Sciatic nerve (tissue), 2 donors: ENCODE data around the gene CASZ1. TPM values are rescaled to one million over a fixed set of nuclear protein-coding genes. Genes with fewer than 3 reads are reported as not detected.
A peak's percentile ranks its signal among the peaks of the same experiment; 100 is the strongest.

Experiments
- ATAC-seq: fragments of 200-7000 bp; cut with Tn5 transposase; one replicate; pipeline ENCODE4 v1.9.1; 2020; ENCODE audit warnings: mild to moderate bottlenecking, moderate library complexity
- DNase-seq: peaks from one replicate; pipeline ENCODE4 v3.0.0-alpha.2; 2020; ENCODE audit warnings: low spot score
- intact Hi-C: fragments of 100-400 bp; cut with DNase I; formaldehyde crosslinking; loops from one replicate; pipeline ENCODE4 v1.14.2; 2022
- total RNA-seq: library from RNA; stranded (reverse); fragmentation: NEBNext Ultra II Directional; extraction: Animal tissue kit (Norgen Biotek cat#: 25700); gene quantifications from one replicate; pipeline ENCODE4 v1.2.1, GENCODE V29; 2021
- donor health status: DM: no; HTN: no; CAD: no.
- donor health status: DM: no; HTN: no; CAD: no.

Gene CASZ1, protein sequence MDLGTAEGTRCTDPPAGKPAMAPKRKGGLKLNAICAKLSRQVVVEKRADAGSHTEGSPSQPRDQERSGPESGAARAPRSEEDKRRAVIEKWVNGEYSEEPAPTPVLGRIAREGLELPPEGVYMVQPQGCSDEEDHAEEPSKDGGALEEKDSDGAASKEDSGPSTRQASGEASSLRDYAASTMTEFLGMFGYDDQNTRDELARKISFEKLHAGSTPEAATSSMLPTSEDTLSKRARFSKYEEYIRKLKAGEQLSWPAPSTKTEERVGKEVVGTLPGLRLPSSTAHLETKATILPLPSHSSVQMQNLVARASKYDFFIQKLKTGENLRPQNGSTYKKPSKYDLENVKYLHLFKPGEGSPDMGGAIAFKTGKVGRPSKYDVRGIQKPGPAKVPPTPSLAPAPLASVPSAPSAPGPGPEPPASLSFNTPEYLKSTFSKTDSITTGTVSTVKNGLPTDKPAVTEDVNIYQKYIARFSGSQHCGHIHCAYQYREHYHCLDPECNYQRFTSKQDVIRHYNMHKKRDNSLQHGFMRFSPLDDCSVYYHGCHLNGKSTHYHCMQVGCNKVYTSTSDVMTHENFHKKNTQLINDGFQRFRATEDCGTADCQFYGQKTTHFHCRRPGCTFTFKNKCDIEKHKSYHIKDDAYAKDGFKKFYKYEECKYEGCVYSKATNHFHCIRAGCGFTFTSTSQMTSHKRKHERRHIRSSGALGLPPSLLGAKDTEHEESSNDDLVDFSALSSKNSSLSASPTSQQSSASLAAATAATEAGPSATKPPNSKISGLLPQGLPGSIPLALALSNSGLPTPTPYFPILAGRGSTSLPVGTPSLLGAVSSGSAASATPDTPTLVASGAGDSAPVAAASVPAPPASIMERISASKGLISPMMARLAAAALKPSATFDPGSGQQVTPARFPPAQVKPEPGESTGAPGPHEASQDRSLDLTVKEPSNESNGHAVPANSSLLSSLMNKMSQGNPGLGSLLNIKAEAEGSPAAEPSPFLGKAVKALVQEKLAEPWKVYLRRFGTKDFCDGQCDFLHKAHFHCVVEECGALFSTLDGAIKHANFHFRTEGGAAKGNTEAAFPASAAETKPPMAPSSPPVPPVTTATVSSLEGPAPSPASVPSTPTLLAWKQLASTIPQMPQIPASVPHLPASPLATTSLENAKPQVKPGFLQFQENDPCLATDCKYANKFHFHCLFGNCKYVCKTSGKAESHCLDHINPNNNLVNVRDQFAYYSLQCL (N-terminal part only)
- 8.5 TPM for total RNA-seq

DNA sequence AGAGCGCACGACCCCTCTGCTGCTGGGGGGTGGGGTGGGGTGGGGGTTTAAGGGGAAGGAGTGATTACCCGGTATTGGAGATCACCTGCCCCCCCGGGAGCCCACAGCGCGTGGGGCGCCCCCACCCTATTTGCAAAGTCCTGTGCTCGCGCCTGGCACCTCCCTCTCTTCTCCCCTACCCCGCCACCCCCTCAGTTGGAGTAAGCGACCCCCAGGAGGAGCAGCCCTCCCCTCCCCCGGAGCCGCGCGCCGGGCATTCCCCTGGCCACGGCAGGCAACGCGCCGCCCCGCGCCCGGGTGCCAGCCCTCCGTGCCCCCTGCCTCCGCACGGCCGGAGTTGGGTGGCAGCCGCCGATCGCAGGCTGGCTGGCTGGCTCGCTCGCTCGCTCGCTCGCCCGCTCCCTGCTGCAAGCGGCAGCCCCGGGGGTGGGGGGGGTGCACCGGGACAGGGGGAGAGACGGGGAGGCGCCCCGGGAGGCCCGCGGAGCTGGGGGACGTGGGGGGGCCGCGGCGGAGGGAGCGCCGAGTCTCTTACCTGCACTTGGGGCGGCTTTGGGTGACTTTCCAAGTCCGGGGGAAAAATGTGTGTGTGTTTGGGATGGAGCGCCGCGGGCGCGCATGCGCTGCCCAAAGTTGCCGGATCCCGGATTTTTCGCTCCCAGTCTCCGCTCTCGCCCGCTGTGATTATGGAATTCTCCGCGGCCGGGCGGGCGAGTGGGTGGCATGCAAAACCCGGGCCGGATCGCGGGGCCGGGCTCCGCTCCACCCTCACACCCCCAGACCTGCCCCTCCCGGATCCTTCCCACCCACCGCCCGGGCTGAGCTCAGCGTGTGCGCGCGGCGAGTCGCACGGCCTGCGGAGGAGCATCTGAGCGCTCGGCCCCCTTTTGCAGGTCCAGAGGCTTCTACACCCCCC lies at the start of gene CASZ1:
Gene CASZ1 (minus strand): TSS at position 618 of the 916 bp plus-strand sequence. CDS start 102,757 bp downstream, outside the sequence.
- DNase-seq (peak; percentile 81), ATAC-seq (peak; percentile 77)
- intact Hi-C loops = no loop called here

DNA sequence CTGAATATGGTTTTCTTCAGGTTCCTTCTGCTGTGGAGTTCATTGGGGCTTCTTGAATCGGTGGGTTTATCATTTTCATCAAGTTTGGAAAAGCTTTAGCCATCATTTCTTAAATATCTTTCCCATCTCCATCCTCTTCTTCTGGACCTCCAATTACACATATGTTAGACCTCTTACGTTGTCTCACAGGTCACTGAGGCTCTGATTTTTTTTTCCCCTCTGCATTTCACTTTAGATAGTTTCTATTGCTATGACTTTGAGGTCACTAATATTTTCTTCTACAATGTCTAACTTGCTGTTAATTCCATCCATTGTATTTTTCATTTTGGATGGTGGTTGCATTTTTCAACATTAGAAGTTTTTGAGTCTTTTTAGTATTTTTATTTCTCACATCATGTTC lies 47.3 kb upstream of the CASZ1 start:
- intact Hi-C loops = no loop called here
- no peak for DNase-seq
- ATAC-seq = no peak

DNA sequence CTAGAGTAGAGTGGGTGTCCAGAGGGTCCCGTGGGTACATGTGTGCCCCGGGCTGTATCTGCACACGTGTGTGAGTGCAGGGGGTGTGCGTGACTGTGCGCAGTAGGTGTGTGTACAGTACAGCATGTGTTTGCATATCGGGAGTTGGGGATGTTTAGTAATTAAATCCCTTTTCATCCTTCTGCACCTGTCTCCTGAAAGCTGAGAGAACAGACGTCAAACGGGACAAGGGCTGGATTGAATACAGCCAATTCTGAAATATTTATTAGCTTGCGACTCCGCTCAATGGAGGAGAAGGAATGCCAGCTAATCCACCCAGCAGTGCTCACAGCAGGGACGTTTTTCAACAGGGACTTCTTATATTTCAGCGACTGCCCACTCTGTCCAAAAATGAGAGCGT lies 44.7 kb upstream of the CASZ1 start:
- DNase-seq (no peak), ATAC-seq (no peak)
- intact Hi-C loops = no loop called here

DNA sequence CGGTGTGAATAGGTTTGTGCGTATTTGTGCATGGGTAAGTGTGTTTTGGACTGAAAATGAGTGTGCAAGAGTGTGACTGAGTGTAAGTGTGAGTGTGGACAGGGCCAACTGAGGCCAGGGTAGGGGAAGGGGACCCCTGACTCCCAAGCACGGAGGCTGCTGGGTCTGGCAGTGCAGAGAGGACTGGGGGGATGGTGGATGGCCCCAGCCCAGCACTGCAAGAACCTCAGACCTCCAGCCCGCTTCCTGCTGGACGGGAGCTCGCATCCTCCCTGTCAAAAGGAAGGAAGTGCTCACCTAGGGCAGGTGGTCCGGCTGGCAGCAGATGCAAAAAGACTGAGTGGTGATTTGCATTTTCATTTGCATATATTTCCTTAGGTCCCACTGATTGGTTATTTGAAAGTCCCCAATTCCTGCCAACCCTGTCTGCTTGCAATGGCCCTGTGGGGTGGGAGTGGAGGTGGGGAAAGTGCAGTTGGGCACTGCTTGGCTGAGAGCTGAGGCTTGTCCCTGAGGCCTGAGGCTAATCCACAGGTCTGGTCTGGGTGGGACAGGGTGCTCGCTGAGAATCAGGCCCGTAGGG lies 42.8 kb upstream of the CASZ1 start:
- intact Hi-C loops = no loop called here
- DNase-seq (no peak), ATAC-seq (no peak)

DNA sequence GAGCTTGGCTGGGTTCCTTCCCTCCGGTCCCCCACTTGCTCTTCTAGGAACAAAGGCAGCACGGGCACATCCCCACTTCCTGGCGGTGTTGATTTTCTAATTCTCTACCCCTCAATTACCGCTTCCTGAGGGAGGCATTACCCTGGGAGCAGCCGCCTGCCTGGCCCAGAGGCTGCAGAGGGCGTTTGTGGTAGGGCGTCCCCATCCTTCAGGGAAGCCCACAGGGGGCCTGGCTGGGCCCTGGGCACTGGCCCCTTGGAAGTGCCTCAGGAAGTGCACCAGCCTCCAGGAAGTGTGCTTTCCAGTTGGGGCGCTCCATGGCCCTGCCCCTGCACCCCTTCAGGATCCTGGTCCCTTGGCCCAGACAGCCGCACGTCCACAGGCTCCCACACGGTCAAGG lies 42.1 kb upstream of the CASZ1 start:
- ATAC-seq (no peak), DNase-seq (no peak)
- intact Hi-C loops = no loop called here

DNA sequence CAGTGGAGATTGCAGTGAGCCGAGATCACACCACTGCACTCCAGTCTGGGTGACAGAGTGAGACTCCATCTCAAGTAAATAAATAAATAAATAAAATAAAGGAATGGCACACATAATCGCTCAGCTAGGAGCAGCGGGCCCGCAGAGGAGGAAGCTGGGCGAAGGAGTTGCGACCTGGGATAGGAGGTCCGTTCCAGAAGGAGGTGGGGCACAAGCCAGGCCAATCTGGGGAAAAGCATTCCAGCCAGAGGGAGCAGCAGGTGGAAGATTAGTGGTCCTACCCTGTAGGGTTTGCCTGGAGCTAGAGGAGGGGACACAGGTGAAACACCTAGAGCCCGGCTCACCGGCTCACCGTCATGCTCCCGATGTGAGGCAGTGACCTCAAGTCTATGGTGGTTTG lies 40.3 kb upstream of the CASZ1 start:
- intact Hi-C loops = no loop called here
- ATAC-seq (no peak), DNase-seq (no peak)

DNA sequence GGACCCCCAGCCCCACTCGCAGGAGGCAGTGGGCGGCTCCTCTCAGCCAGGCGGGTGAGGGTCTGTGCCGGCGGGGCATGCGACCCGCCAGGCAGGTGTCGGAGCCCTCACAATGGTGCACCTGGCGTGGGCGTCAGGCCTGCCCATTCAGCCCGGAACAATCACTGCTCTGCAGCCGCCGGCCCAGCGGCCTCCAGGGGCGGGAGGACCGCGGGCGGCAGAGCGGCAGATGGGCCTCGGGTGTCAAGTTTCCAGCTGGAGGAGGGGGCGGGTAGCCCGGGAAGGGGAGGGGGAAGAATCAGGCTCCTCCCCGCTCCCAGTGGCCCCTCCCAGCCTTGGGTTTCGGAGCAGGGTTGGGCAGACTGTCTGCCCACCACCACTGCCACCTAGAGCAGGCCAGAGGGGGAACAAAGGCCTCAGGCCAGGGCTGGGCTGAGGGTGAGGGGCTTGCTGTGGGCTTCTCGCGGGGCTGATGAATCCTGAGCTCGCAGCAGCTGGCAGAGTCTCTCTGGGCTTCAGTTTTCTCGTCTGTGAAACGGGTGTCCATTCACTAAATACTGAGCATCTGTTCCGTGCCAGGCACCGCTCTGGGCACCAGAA lies 39.5 kb upstream of the CASZ1 start:
- DNase-seq (no peak), ATAC-seq (no peak)
- intact Hi-C loops = no loop called here

DNA sequence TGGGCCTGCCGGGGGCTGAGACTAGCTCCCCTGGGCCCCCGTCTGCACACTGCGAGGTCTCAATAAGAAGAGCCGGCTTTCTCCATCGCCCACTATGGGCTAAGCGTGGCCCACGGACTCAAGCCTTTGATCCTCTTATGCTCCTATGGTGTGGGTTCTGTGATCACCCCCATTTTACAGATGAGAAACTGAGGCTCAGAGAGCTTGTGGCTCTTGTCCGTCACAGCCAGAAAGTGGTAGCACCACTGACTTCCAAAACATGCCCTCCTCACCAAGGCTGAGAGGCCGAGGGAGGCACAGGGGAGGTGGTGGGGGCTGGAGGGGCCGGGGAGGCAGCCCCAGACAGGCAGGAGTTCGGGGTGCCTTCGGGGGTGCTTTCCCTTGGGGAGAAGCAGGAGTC lies 39.0 kb upstream of the CASZ1 start:
- intact Hi-C loops = no loop called here
- ATAC-seq = no peak
- DNase-seq = no peak

DNA sequence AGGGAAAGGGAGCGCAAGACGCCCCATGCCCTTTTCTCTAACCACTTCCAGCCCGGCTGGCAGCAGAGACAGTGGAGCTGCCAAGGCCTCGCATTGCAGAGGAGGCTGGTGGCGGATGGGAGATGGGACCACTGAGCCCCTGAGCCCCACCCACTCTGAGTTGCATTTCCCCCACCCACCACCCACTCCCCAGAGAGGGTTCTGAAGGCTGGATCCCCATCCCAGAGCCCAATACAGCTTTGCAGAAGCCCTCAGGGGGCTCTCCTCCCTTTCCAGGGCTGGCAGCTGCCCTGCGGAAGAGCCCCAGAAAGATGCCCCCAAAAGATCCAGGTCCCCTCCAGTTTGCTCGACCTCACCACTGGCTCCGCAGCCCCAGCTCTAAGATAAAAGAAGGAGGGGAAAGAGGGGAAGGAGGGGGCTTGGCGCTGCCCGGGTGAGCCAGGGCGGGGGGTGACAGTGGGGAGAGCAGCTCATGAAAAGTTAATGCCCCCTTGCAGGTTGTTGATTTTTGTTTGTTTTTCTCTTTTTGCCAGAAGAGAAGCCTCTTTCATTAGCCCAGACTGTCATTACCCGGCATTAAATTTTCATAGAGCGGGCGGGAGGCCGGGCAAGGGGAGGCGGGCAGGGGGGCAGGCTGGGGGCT lies 38.4 kb upstream of the CASZ1 start:
- DNase-seq (no peak), ATAC-seq (no peak)
- intact Hi-C loops = no loop called here

DNA sequence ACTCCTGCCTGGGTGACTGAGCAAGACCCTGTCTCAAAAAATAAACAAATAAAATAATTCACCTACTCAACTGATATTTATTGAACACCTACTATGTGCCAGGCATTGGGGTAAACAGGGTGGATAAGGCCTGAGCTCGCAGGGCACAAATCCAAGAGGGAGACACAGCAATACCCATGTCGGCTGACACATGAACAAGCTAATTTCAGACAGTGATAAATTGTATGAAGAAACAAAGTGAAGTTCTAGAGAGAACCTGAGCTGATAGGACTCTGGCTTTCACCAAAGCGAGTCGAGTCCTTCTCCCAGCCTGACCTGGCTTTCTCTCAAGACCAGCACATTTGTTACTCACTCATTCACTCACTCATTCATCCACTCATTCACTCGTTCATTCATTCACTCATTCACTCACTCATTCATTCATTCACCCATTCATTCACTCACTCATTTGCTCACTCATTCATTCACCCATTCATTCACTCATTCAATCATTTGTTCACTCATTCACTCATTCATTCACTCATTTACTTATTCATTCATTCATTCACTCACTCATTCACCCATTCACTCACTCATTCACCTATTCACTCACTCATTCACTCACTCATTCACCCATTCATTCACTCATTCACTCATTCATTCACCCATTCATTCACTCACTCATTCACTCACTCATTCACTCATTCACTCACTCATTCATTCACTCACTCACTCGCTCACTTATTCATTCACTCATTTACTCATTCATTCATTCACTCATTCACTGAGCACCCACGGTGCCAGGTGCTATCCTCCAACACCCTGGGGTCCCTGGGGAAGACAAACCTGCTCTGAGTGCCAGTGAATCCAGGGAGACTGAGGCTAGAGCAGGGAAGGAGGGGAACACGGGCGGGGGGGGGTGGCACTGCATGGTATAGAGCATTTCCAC lies 37.4 kb upstream of the CASZ1 start:
- no peak for DNase-seq

DNA sequence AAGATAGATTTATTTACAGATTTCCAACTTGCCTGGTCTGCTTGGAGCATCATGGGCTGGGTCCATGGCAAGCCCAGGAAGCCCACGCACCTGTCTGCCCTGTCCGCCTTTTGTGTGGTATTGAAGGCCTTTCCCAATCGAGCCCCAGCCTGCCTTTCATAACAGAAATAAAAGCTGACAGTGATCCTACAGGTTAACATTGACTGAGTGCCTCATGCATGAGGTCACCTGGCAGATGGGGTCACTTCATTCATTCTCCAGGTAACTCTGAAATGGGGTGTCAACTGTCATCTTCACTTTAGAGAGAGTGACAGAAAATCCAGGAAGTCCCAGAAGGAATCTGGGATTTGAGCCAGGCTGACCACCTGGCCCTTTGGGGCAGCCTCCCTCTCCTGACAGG lies 36.3 kb upstream of the CASZ1 start:
- ATAC-seq = no peak
- no peak for DNase-seq
- intact Hi-C loops = no loop called here

More for the DNA sequence above, 37.4 kb upstream of the CASZ1 start:
- ATAC-seq = no peak
- intact Hi-C loops = no loop called here

DNA sequence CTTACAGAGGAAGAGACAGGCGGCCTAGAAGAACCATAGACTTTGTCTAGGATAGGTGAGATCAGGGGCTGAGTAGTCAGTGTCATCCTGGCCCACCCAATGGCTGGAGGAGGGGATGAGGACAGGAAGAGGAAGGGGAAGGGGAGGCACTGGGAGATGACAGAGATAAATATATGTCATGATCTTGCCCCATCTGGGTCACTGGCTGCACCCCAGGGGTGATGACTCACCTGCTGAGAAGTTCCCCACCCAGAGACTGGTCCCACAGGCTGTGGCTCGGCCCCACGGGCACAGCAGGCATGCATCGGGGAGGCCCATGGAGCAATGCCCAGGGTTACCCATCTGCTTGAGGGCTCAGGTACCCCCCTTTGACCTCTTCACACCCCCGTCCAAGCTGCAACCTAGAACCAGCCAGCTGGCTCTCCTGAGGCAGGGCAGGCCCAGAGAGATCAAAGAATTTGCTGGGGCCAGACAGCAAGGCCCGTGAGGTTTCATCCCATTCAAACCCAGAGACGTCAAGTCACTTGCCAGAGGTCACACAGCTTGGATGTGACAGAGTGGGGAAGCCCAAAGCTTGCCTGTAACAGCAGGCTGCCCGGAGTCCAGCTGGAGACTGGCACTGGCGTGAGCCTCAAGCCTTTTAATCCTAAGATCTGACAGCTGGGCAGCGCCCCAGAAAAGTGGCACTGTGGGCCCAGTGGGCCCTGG lies 34.7 kb upstream of the CASZ1 start:
- intact Hi-C loops = no loop called here
- no peak for ATAC-seq
- DNase-seq = no peak

DNA sequence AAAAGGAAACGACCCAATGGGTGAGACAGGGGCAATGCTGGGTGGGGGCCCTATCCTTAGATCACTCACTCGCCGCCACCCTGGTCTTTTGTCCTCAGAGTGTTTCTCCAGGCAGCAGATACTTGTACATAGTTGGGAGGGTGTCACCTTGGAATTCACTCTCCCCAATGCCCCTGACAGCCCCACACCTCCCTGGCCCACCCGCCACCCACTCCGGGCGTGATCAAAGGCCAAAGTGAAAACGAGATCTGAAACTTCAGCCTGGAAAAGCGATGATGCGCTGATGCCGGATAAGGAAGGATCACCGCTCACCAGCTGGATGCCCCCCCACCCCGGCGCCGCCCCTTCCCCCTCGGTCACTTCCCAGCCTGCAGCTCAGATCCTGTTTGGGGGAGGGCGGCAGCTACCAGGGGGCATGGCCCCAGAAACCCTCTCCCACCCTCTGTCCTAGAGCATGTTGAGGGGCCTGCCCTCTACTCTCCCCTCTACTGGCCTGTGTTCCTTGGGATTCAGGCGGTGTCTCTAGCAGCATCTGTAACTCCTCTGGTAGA lies 33.6 kb upstream of the CASZ1 start:
- intact Hi-C loops = no loop called here
- ATAC-seq (no peak), DNase-seq (no peak)

DNA sequence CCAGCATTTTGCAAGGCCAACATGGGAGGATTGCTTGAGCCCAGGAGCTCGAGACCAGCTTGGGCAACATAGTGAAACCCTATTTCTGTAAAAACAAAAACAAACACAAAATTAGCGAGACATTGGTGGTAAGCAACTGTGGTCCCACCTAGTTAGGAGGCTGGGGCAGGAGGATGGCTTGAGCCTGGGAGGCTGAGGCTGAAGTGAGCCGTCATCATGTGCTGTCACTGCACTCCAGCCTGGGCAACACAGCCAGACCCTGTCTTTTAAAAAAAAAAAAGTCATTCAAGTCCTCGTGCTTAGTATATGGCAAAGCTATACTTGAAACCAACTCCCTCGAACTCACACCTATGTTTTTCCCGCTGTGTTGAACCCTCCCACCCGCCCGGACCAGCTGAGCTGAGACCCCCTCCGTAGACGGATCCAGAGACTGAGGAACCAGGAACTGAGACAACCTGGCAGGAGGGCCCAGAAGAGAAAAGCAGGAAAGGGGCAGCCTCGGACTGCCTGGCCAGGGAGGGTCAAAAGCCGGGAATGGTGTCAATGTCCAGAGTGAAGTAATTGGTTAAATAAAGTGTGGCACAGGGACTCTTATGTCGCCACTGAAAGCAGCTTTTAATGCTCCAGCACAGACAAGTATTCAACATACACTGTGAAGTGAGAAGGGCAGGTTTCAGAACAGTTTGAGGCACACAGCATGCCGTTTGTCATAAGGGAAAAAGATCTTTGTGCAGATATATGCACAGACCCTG lies 32.8 kb upstream of the CASZ1 start:
- DNase-seq (no peak), ATAC-seq (no peak)
- intact Hi-C loops = no loop called here
